ENCODE results near the gene MAN1A1.

DNA sequence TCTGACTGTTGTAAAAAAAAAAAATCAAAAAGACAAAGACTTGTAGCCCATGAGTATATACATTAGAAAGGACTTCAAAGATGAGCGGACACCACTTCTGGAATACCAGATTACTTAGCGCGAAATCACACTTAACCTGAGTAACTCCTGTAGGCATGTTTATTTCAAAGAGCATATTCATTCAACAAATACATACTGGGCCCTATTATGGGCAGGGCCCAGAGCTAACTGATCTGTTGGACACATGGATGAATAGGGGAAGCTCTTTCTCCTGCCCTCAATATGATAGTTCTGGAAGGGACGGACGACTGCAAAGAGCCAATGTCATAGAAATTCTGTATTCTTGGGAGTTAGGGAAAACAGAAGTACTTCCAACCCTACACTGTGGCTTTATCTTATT is 12.3 kb downstream of the MAN1A1 start:
- TF ChIP-seq TAF1 (IDR thresholded peaks at IDR 0.05; ENCODE audit: low read depth) (no peak), EGR1 (IDR thresholded peaks at IDR 0.05) (no peak), YY1 (IDR thresholded peaks at IDR 0.05; ENCODE audit: low read depth) (no peak), NFIC (IDR thresholded peaks at IDR 0.05) (no peak), EP300 (IDR thresholded peaks at IDR 0.05; ENCODE audit: borderline replicate concordance) (no peak), CEBPB (IDR thresholded peaks at IDR 0.05) (no peak), FOXM1 (IDR thresholded peaks at IDR 0.05; ENCODE audit: borderline replicate concordance, low read depth) (no peak), RAD21 (IDR thresholded peaks at IDR 0.05; ENCODE audit: low read depth) (no peak)
- TF ChIP-seq, protein P1, sequence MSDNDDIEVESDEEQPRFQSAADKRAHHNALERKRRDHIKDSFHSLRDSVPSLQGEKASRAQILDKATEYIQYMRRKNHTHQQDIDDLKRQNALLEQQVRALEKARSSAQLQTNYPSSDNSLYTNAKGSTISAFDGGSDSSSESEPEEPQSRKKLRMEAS (IDR thresholded peaks at IDR 0.05): no peak
- TF ChIP-seq, protein P2, sequence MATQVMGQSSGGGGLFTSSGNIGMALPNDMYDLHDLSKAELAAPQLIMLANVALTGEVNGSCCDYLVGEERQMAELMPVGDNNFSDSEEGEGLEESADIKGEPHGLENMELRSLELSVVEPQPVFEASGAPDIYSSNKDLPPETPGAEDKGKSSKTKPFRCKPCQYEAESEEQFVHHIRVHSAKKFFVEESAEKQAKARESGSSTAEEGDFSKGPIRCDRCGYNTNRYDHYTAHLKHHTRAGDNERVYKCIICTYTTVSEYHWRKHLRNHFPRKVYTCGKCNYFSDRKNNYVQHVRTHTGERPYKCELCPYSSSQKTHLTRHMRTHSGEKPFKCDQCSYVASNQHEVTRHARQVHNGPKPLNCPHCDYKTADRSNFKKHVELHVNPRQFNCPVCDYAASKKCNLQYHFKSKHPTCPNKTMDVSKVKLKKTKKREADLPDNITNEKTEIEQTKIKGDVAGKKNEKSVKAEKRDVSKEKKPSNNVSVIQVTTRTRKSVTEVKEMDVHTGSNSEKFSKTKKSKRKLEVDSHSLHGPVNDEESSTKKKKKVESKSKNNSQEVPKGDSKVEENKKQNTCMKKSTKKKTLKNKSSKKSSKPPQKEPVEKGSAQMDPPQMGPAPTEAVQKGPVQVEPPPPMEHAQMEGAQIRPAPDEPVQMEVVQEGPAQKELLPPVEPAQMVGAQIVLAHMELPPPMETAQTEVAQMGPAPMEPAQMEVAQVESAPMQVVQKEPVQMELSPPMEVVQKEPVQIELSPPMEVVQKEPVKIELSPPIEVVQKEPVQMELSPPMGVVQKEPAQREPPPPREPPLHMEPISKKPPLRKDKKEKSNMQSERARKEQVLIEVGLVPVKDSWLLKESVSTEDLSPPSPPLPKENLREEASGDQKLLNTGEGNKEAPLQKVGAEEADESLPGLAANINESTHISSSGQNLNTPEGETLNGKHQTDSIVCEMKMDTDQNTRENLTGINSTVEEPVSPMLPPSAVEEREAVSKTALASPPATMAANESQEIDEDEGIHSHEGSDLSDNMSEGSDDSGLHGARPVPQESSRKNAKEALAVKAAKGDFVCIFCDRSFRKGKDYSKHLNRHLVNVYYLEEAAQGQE (IDR thresholded peaks at IDR 0.05; ENCODE audit: low read depth): no peak

Data from Ishikawa (cell line).